GM19099 (cell line): ENCODE data around the gene FAM131A.

Source experiments
- POLR2A ChIP-seq: IDR thresholded peaks from 3 replicates; pipeline ENCODE4 v1.6.1; 2011; ENCODE audit warnings: low read depth; ENCODE audit not compliant: insufficient read length; ENCODE audit errors: extremely low read depth

Gene FAM131A

DNA sequence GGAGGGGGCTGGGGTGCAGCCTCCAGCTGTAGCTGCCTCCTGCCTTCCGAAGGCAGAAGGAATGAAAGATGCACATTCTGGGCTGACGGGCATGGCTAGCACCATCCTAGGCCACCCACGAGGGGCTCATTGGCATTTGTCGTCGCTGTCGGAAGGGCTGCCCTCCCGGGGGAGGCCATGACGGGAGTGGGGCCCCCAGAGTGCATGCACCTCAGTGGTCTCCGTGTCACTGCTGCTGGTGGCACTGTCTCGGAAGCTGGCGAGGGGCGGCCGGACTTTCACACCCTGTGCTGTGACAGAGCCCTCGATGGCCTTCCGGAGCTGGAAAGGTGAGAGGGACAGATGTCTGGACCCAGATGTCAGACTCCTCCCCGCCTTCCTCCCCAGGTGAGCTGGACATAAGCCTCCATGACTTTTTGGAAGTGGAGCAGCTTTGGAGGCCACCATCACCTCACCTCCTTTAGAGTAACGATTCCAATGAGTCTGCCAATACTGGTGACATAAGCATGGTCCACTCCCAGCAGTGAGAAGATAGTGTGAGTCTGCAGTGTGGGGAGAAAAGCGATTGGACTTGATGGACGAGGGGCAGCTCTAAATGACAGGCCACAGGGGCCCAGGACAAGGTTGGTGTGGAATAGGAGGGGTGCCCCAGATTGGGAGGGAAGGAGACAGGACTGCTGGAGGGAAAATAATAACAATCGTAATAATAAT, 9.2 kb downstream of the FAM131A start:
- TF ChIP-seq POLR2A, result no peak

DNA sequence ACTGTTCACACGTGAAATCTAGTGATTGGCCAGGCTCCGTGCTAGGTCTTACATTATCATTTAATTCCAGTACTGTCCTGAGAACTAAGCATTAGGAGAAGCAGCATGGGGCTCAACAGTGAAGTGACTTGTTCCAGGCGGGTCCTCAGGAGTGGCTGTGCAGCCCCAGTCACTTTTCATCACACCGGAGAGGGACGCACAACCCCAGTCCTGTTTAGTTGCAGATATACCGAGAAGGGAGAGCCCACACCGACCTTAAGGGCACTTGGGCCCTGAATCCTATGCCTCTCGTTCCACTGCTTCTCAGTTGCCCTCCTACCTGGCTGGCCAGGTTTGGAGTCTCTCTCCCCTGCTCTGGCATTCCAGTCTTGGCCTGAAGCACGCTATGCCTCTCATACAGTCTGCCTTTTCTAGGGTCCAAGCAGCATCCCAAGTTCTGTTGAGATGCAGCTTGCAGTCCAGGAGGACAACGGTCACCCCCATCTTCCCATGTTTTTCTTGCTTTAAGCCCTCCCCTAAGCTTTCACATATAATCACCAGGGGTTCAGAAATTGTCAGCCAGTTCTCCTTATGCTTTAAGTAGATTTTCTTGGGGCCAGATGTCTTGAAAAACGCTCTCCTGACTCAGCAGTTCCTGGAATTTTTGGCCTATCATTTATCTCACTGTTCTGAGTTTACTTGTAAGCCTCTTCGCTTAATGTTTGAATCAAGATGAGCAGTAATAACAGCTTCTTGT, 10.1 kb downstream of the FAM131A start:
- TF ChIP-seq POLR2A, result no peak

DNA sequence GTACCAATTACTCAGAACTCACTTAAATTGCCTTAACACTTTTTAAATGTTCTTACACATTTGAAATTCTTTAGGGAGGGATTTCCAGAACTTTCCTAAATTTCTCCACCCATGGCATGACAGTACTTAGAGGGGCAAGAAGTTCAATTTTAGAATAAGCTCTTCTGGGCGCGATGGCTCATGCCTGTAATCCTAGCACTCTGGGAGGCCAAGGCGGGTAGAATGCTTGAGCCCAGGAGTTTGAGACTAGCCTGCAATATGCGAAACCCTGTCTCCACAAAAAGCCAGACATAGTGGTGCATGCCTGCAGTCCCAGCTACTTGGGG, 10.6 kb downstream of the FAM131A start:
- no peak for TF ChIP-seq POLR2A

DNA sequence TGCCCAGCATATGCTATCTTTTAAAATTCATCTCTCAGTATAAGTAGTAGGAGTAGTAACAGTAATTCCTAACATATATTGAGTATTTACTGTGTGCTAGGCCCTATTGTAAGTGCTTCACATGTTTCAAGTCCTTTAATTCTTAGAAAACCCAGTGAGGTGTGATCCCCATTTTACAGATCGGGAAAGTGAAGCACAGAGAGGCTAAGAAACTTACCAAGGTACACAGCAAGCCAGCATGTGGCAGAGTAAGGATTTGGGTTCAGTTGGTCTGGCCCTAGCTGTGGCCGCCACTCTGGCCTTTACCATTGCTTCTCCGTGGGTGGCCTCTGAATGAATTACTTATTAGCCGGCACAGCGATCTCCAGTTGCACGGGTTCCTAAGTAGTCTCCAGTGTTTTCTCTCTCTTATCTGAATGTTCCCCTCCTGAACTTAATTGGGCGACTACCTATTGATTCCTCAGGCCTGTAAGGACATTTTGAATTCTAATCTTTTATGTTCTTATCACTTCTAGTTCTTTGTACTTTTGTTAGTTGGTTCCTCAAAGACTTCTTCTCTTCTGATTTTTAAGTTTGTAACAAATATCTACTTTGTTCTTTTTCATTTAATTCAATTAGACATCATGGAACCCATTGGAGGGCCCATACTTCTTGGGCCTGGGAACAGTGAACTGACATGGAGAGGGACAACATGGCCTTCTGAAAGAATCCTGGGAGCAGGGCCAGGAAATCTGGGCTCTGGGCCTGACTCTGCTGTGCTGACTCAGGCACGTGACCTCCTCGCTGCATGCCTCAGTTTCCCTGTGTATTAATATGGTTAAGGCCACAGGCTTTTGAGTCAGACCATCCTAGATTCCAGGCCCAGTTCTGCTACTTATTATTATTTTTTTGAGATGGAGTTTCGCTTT, 12.4 kb downstream of the FAM131A start:
- no peak for TF ChIP-seq POLR2A

DNA sequence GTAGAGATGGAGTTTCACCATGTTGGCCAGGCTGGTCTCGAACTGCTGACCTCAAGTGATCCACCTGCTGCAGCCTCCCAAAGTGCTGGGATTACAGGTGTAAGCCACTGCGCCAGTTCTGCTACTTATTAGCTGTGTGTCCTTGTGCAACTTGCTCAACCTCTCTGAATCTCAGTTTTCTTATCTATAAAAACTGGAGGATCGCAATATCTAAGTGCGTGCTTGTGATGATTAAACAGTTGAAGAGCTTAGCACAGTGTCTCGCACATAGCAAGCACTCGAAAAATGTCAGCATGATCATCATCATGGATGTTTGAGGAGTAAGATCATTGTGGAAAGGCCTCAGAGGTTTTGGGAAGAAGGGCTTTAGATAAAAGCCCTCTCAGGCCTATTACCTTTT, 13.2 kb downstream of the FAM131A start:
- no peak for TF ChIP-seq POLR2A

DNA sequence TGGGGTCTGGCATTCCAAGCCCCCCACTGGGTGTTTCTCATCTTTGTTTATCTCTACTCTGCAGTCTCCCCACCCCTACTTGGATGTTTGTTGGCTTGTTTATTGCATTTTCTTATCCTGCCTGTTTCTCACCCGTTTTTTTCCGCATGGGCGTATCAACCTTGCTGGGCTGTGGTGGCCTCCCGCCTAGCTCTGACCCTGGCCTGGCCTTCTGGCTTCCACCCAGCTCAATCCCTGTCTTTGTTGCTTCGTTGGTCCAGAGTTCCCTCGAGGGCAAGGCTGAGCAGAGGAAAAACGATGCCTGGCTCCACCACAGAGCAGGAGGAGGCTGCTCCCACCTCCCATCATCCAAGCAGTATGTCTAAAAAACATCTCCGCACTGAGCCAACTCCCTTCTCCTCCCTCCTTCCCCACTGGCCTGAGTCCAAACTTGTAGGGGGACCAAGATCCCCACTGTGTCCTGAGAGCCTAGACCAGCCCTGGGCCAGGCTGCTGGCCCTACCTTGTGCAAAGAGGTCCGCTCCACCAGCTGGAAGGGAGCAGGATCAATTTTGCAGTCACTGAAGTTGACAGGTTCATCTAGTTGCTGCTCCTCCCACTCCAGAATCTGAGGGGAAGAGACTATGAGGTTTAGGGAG, 14.2 kb downstream of the FAM131A start:
- no peak for TF ChIP-seq POLR2A

DNA sequence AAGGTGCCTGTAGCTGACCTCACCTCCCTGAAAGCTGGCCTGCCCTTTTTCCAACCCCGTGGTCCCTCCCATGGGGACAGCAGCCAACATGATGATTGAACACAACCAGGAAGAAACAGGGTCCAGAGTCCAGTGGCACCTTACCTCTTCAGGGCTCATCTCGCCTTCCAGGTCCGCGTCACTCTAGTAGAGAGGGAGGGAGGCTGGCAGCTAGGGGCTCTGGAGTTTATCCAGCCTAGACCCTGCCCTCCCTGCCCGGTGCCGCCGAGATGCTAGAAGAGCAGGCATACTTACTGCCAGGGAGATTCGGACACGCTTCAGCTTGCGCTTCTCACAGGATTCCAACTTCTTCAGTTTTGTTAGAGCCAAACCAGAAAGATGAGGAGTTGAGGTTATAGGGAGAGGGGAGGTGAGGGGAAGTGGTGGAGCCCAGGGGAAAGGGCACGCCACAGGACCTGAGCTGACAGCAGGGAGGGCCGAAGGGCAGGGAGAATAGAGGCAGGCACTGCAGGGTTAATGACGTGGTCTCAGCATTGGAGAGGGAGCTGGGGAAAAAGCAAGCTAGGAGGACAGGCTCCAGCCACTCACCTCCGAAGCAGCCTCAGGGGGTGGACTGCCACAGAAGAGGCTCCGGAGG, 14.9 kb downstream of the FAM131A start:
- TF ChIP-seq POLR2A, result no peak

DNA sequence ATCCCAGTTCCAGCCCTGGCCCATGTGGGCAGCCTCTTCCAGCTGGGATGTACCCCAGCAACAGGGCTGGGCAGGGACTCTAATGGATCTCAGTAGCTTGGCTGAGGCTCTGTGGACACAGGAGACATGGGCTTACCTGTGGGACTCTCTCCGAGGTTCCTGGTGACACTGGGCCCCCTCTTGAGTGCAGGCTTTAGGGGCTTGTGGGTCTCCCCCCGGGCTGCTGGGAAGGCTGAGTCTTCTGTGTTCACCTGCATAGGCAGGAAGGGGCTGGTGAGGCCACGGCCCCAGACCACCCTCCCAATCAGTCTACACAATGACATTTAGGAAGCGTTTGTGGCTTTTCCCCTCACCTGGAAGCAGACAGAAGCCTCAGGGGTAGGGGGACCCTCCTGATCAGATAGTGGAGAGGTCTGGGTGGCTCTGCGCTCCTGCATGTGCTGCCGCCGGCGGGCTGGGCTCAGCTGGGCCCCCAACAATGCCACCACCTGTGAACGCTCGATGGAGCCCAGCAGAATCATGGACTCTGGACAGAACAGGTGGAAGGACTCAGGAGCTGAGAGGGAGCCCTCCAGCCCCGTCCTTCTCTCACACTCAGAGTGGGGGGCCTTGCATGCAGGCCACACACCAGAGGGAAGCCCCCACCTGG, 15.6 kb downstream of the FAM131A start:
- TF ChIP-seq POLR2A, result no peak

DNA sequence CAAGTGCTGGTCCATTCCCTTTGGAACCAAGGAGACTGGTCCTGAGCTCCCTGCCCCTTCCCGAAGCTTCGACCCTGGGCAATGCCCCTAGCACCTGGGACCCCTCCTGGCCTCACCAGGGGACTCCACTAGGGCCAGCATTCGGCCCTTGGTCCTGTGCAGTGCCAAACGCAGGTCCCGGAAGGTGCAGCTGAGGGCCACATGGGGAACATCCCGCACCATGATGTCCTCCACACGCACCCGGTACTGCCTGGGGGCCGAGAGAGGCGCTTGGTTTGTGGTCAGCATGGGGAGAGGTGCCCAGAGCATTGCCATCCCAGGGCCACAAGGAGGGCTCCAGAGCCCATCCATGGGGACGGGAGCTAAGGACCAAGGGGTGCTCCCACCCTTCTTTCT, 16.1 kb downstream of the FAM131A start:
- no peak for TF ChIP-seq POLR2A

DNA sequence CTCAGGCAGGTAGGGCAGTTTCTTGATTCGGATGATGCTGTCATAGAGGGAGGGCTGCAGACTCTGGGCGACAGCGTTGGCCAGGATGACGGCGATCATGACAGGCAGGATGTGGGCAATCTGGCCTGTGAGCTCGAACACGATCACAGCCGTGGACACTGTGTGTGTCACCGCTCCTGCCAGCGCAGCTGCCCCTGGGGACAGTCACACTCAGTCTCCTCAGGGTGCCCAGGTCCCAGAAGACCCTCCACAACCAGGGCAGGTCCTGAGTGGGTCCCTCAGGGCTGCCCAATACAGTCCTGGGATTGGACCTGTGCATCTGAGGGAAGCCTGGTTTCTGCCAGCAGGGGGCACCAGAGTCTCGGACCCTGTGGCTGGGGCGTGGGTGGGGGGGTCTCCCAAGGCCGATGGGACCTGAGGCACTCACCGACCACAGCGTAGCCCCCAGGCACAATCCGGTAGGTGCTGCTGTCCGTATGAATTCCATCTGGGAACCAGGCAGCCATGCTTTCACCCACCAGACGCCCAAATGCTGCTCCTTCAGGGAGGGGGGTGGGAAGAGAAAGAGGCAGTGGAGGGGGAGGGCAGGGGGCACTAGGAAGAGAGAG, 16.8 kb downstream of the FAM131A start:
- no peak for TF ChIP-seq POLR2A

DNA sequence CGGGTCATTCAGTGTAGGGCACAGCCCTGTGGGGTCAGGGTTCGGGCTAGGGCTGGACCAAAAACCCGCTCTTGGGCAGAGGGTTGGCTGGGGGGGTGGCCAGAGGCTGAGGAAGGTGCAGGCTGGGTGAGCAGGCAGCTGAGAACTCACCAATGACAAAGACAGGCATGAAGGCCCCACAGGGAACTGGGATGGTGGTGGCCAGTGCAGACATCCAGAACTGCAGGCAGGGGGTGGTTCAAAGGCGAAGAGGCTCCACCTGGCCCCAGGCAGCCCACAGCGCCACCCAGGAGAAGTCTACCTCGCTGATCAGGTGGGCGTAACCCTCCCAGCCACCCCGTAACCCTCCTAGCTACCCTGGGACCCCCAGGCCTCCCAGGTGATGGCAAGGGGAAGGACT, 17.4 kb downstream of the FAM131A start:
- TF ChIP-seq POLR2A, result no peak

DNA sequence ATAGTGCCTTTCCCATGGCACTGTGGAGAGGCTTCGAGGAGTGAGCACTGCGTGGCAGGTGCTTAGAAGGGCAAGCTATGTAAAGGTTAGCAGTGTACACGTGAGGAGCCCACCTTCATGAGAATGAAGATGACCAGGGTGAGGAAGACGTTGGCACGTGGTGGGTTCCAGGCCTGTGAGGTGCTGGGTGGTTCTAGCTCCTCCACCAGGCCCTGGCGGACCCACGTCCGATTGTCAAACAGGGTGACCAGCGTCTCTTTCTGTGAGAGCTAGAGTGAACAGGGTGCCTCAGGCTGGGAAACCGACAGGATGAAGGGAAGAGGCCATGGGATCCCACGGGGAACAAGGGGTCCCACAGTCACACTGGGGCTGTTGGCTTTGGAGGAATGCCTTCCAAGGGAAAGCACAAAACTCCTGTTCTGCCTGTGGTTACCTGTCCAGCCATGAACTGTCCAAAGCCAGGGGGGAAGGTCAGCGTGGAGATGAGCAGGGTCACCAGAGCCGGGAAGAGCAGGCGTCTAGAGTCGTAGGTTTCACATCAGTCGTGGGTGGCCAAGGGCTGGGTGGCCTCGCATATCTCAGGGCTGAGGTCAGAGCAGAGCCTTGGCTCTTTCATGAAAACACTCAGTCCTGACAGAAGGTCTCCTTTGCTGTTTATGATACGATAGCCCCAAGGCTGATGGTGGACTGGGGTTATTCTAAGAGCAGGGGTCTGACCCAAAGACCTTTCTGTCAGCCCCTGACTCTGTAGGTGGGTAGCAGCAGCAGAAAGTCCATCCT, 18.1 kb downstream of the FAM131A start:
- no peak for TF ChIP-seq POLR2A
